ENCODE measurements around the gene CDKAL1. TPM values are rescaled to one million over a fixed set of nuclear protein-coding genes. Genes with fewer than 3 reads are reported as not detected.

The CDKAL1 gene
- total and polyA plus RNA-seq, 8 donors = 3.4 to 36.7 (median 10.4) TPM

- peak in 1 of 2 donors; percentile 20 for DNase-seq
- 57 to 65% (median 64%) methylated on average over 5 of the region's 5 CpGs for WGBS, 5 donors
- Histone ChIP-seq H3K4me3 (no peak overlapping the region), H3K27me3 (no peaks in the 10 kb centered on the region), H3K9me3 (no peaks in the 10 kb centered on the region), H3K36me3 (peaks cover 0 to 4% (median 0%) of the 10 kb centered on the region in 4 donors), H3K4me1 (peaks cover 0 to 16% (median 6%) of the 10 kb centered on the region in 4 donors), H3K27ac (no peak overlapping the region)
- intact Hi-C loops (cut with DNase I; ENCODE audit: low total_unique reads) = no loop called here
- TF ChIP-seq POLR2A (IDR thresholded peaks at IDR 0.05) = no peak
- TF ChIP-seq POLR2AphosphoS5 (IDR thresholded peaks at IDR 0.05) = no peak
- TF ChIP-seq CTCF (IDR thresholded peaks at IDR 0.05) = no peak
- no peak for TF ChIP-seq EP300 (IDR thresholded peaks at IDR 0.05)
Observed at GRCh38 chr6:21198032-21198640, 663.9 kb downstream of the CDKAL1 start.

DNA sequence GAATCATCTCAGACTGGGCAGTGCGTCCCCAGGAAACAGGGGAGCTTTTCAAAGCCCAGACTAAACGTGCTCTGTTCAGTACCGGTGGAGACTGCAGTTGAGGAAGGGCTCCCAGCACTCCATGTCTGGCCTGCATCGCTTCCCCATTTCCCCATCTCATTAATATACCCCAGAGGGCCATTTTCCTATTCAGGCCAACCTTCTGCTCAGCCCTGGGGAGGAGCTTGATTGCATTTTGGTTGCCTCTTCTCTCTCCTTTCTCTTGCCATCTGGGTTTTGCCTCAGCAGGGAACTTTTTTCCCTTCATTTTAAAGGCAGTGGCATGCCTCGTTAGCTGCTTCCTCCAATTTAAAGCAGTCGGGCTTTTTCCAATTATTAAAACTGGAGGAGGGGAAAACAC is 665.0 kb downstream of the CDKAL1 start:
- WGBS, 5 donors = 89 to 96% (median 91%) methylated on average over 6 of the region's 6 CpGs
- H3K27ac ChIP-seq = no peak overlapping the region

GRCh38 chr6:21200134-21200870 is 666.0 kb downstream of the CDKAL1 start:
- Histone ChIP-seq H3K27me3 (no peaks in the 10 kb centered on the region), H3K9me3 (no peaks in the 10 kb centered on the region), H3K4me1 (peaks cover 0 to 16% (median 6%) of the 10 kb centered on the region in 4 donors), H3K27ac (no peak overlapping the region), H3K36me3 (peaks cover 0 to 4% (median 0%) of the 10 kb centered on the region in 4 donors), H3K4me3 (no peak overlapping the region)
- no peak for TF ChIP-seq CTCF (IDR thresholded peaks at IDR 0.05)
- WGBS, 5 donors = 38 to 51% (median 39%) methylated on average over 7 of the region's 7 CpGs
- intact Hi-C loops (cut with DNase I; ENCODE audit: low total_unique reads) = no loop called here
- peak in 1 of 2 donors; percentile 31 for DNase-seq

More for the DNA sequence above, 665.0 kb downstream of the CDKAL1 start:
- no peaks in the 10 kb centered on the region for H3K9me3 ChIP-seq
- DNase-seq = no peak
- TF ChIP-seq POLR2AphosphoS5 (IDR thresholded peaks at IDR 0.05) (no peak), EP300 (IDR thresholded peaks at IDR 0.05) (no peak), POLR2A (IDR thresholded peaks at IDR 0.05) (no peak), CTCF (IDR thresholded peaks at IDR 0.05) (no peak)
- peaks cover 0 to 4% (median 0%) of the 10 kb centered on the region in 4 donors for H3K36me3 ChIP-seq
- peaks cover 0 to 16% (median 6%) of the 10 kb centered on the region in 4 donors for H3K4me1 ChIP-seq
- H3K27me3 ChIP-seq = no peaks in the 10 kb centered on the region
- no peak overlapping the region for H3K4me3 ChIP-seq
- intact Hi-C loops (cut with DNase I; ENCODE audit: low total_unique reads) = no loop called here

DNA sequence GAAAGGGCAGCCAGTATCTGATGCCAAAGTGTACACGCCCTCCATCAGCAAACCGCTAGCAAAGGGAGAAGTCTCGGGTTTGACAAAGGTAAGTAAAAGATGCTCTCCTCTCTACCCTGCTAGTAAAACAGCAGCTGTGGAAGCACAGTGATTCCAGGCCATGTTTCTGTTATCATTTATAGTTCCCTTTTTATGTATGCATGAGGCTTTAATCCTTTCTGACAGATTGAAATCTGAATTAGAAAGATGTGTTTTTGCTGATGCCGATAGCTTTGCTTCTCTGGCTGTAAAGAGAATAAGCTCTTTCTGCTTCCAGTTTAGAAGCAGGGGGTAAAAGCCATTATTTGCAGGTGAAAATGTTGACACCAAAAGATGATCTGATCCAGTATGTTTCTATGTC is 666.9 kb downstream of the CDKAL1 start:
- DNase-seq = no peak
- Histone ChIP-seq H3K9me3 (no peaks in the 10 kb centered on the region), H3K27ac (no peak overlapping the region), H3K27me3 (no peaks in the 10 kb centered on the region), H3K4me1 (peaks cover 0 to 16% (median 3%) of the 10 kb centered on the region in 4 donors), H3K36me3 (peaks cover 0 to 4% (median 0%) of the 10 kb centered on the region in 4 donors), H3K4me3 (no peak overlapping the region)
- TF ChIP-seq EP300 (IDR thresholded peaks at IDR 0.05) (no peak), CTCF (IDR thresholded peaks at IDR 0.05) (no peak), POLR2A (IDR thresholded peaks at IDR 0.05) (no peak), POLR2AphosphoS5 (IDR thresholded peaks at IDR 0.05) (no peak)
- 62 to 77% (median 67%) methylated on average over 4 of the region's 4 CpGs for WGBS, 5 donors
- intact Hi-C loops (cut with DNase I; ENCODE audit: low total_unique reads) = no loop called here
